Mesendoderm (in vitro differentiated cells): ENCODE results near the gene CCDC8.

Experiments used
- DNase-seq: peaks from one replicate; pipeline ENCODE4 v3.0.0; 2013
- H2AK5ac ChIP-seq: 2 replicates; pipeline ENCODE4 v1.6.1; 2013; ENCODE audit warnings: low read length, inconsistent platforms
- H2BK120ac ChIP-seq: 2 replicates; pipeline ENCODE4 v1.6.1; 2013; ENCODE audit warnings: low read depth, mild to moderate bottlenecking, low read length, moderate library complexity, mixed read lengths
- H2BK15ac ChIP-seq: replicated peaks from 2 replicates; pipeline ENCODE4 v1.6.1; 2013; ENCODE audit warnings: low read depth, mild to moderate bottlenecking, moderate library complexity
- H2BK5ac ChIP-seq: 2 replicates; pipeline ENCODE4 v1.6.1; 2013; ENCODE audit warnings: low read length, inconsistent platforms
- H3K18ac ChIP-seq: 2 replicates; pipeline ENCODE4 v1.6.1; 2013; ENCODE audit warnings: mild to moderate bottlenecking, low read length, mixed read lengths
- H3K23ac ChIP-seq: one replicate; pipeline ENCODE4 v1.6.1; 2013; ENCODE audit warnings: low read length
- H3K27ac ChIP-seq: 2 replicates; pipeline ENCODE4 v1.5.1; 2013; ENCODE audit warnings: low read depth, mild to moderate bottlenecking, inconsistent platforms, low read length, moderate library complexity
- H3K27me3 ChIP-seq: 2 replicates; pipeline ENCODE4 v1.6.1; 2013; ENCODE audit warnings: low read length, control low read depth, mild to moderate bottlenecking, inconsistent platforms; ENCODE audit not compliant: insufficient read depth, poor library complexity
- H3K36me3 ChIP-seq: 2 replicates; pipeline ENCODE4 v1.6.1; 2013; ENCODE audit warnings: low read length, inconsistent platforms; ENCODE audit not compliant: control insufficient read depth, insufficient read depth
- H3K4ac ChIP-seq: one replicate; pipeline ENCODE4 v1.6.1; 2013; ENCODE audit warnings: low read depth, mild to moderate bottlenecking, low read length, moderate library complexity
- H3K4me1 ChIP-seq: 2 replicates; pipeline ENCODE4 v1.6.1; 2013; ENCODE audit warnings: low read depth, low read length, inconsistent platforms; ENCODE audit not compliant: control insufficient read depth
- H3K4me2 ChIP-seq: 2 replicates; pipeline ENCODE4 v1.6.1; 2013; ENCODE audit warnings: low read length
- H3K4me3 ChIP-seq: 2 replicates; pipeline ENCODE4 v1.5.1; 2013; ENCODE audit warnings: mild to moderate bottlenecking, low read length
- H3K56ac ChIP-seq: one replicate; pipeline ENCODE4 v1.6.1; 2013; ENCODE audit warnings: low read length
- H3K79me1 ChIP-seq: 2 replicates; pipeline ENCODE4 v1.6.1; 2013; ENCODE audit warnings: low read length, inconsistent platforms
- H3K79me2 ChIP-seq: 2 replicates; pipeline ENCODE4 v1.6.1; 2013; ENCODE audit warnings: mild to moderate bottlenecking, low read length; ENCODE audit not compliant: control insufficient read depth, insufficient read depth
- H3K9ac ChIP-seq: 2 replicates; pipeline ENCODE4 v1.6.1; 2013; ENCODE audit warnings: low read length, inconsistent platforms
- H4K5ac ChIP-seq: one replicate; pipeline ENCODE4 v1.6.1; 2013; ENCODE audit warnings: low read length
- H4K8ac ChIP-seq: one replicate; pipeline ENCODE4 v1.6.1; 2013; ENCODE audit warnings: low read depth, mild to moderate bottlenecking, control low read depth, low read length, moderate library complexity
- WGBS: extraction: QIAGEN DNeasy Blood & Tissue Kit; methylation state at CpG from one replicate; pipeline ENCODE4 v1.1.7; 2013; ENCODE audit warnings: low lambda C conversion rate, missing lambda C conversion rate; ENCODE audit not compliant: insufficient coverage; ENCODE audit errors: extremely low coverage; 5-methylcytosine and 5-hydroxymethylcytosine counted together

CCDC8 gene

DNA sequence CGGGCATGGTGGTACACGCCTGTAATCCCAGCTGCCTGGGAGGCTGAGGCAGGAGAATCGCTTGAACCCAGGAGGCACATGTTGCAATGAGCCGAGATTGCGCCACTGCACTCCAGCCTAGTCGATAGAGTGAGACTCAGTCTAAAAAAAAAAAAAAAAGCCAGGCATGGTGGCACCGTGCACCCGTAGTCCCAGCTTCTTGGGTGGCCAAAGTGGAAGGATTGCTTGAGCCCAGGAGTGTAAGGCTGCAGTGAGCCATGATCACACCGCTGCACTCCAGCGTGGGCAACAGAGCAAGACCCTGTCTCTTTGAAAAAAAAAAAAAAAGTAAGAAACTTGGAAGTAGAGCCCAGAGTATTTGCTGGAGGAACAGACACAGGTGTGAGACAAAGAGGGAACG is 27.7 kb downstream of the CCDC8 start:
- WGBS: no CpG with 5 or more reads among the region's 11 CpGs
- no peak overlapping the region for H3K27ac ChIP-seq
- H3K79me2 ChIP-seq: no peaks in the 10 kb centered on the region
- H3K4me2 ChIP-seq: no peak overlapping the region
- H3K23ac ChIP-seq: no peak overlapping the region
- no peak overlapping the region for H4K5ac ChIP-seq
- no peaks in the 10 kb centered on the region for H3K27me3 ChIP-seq
- H3K4me1 ChIP-seq: no peaks in the 10 kb centered on the region
- H2BK120ac ChIP-seq: no peak overlapping the region
- peaks cover 18% of the 10 kb centered on the region for H3K36me3 ChIP-seq
- H3K9ac ChIP-seq: no peak overlapping the region
- peaks cover 2% of the 10 kb centered on the region for H3K79me1 ChIP-seq
- no peak overlapping the region for H3K4me3 ChIP-seq
- no peak for DNase-seq
- no peak overlapping the region for H4K8ac ChIP-seq
- H2BK15ac ChIP-seq: no peak overlapping the region
- H3K56ac ChIP-seq: no peak overlapping the region
- H2AK5ac ChIP-seq: no peak overlapping the region
- H3K18ac ChIP-seq: no peak overlapping the region
- H3K4ac ChIP-seq: no peak overlapping the region
- H2BK5ac ChIP-seq: no peak overlapping the region

DNA sequence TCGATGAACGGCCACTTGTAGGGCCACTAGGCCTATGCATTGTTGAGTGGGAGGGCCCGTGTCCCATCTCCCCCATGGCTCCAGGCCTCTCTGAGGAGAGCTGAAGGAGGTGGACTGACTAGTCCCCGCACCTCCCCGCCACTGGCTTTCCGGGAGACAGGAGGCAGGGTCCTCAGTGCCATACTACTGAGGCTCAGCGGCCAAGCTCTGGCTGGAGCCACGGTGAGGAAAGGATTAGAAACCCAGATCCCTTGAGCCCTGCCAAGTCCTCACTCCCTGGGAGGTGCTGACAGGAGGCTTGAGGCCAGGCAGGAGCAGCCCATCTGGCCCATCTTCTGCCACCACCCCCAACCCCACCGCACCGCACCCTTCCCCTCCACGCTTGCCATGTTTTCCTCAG is 29.0 kb downstream of the CCDC8 start:
- WGBS: no CpG with 5 or more reads among the region's 11 CpGs

DNA sequence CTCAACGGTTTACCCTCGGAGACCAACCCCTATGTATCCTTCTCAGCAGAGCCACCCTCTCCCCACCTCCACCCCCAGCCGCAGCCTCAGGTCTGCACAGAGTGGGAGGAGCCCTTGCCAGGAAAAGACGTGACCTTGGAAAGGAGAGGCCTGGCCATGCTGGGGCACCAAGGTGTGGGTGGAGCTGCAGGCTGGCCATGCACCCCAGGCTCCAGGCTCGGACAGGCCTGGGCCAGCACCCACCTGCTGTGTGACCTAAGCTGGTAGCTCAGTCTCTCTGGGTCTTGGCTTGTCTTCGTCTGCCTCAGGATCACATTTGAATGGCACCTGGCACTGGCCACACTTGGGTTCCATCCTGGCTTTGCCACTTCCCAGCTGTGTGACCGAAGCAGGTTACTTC is 29.5 kb downstream of the CCDC8 start:
- Histone ChIP-seq H3K4me3 (no peak overlapping the region), H3K23ac (no peak overlapping the region), H3K56ac (no peak overlapping the region), H2BK15ac (no peak overlapping the region), H3K4me1 (no peaks in the 10 kb centered on the region), H3K4me2 (no peak overlapping the region), H2BK5ac (no peak overlapping the region), H2BK120ac (no peak overlapping the region), H3K9ac (no peak overlapping the region), H3K36me3 (peaks cover 12% of the 10 kb centered on the region), H3K79me2 (no peaks in the 10 kb centered on the region), H3K79me1 (peaks cover 2% of the 10 kb centered on the region), H4K8ac (no peak overlapping the region), H3K4ac (no peak overlapping the region), H2AK5ac (no peak overlapping the region), H3K27ac (no peak overlapping the region), H4K5ac (no peak overlapping the region), H3K27me3 (no peaks in the 10 kb centered on the region), H3K18ac (no peak overlapping the region)
- no peak for DNase-seq
- no CpG with 5 or more reads among the region's 7 CpGs for WGBS

More for the DNA sequence above, 29.0 kb downstream of the CCDC8 start:
- Histone ChIP-seq H3K4me3 (no peak overlapping the region), H3K27ac (no peak overlapping the region), H3K23ac (no peak overlapping the region), H3K4ac (no peak overlapping the region), H2BK15ac (no peak overlapping the region), H2AK5ac (no peak overlapping the region), H3K79me2 (no peaks in the 10 kb centered on the region), H3K9ac (no peak overlapping the region), H3K4me1 (no peaks in the 10 kb centered on the region), H3K36me3 (peaks cover 12% of the 10 kb centered on the region), H4K8ac (no peak overlapping the region), H3K18ac (no peak overlapping the region), H3K56ac (no peak overlapping the region), H3K79me1 (peaks cover 2% of the 10 kb centered on the region), H3K4me2 (no peak overlapping the region), H4K5ac (no peak overlapping the region), H3K27me3 (no peaks in the 10 kb centered on the region), H2BK120ac (no peak overlapping the region), H2BK5ac (no peak overlapping the region)
- DNase-seq: no peak

DNA sequence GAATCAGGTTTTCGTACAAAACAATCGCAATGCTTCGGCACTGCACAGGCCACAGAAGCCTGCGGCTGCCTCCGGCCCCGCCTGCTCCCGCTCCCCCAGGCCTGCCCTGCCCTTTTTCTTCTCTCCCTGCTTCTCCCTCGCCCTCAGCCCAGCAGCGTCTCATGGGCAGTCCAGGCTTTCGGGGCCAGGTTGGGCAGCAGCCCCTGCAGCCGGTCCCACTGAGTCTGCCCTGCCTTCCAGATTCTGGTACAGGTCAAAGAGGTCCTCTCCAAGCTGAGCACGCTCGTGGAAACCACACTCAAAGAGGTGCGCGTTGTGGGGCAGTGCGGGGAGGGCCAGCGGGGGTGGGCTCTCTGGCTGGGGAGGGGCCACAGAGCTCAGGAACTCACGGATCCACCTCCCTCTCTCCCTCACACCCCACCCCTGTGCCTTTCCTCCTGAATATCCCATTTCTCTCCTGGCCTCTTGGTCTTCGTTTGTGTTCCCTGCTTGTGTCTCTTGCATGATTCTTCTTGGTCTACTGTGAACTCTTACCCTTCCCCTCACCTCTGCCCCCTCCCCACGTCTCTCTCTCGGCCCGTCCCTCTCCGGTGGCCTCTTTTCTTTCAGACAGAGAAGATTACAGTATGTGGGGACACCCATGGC is 30.1 kb downstream of the CCDC8 start:
- H3K4ac ChIP-seq: no peak overlapping the region
- H2BK15ac ChIP-seq: no peak overlapping the region
- no peak overlapping the region for H3K18ac ChIP-seq
- H2AK5ac ChIP-seq: no peak overlapping the region
- H3K36me3 ChIP-seq: peaks cover 7% of the 10 kb centered on the region
- H3K56ac ChIP-seq: no peak overlapping the region
- DNase-seq: no peak
- H3K79me2 ChIP-seq: no peaks in the 10 kb centered on the region
- H3K23ac ChIP-seq: no peak overlapping the region
- H3K9ac ChIP-seq: no peak overlapping the region
- H3K4me1 ChIP-seq: no peaks in the 10 kb centered on the region
- no peak overlapping the region for H3K27ac ChIP-seq
- H3K79me1 ChIP-seq: peaks cover 2% of the 10 kb centered on the region
- no peak overlapping the region for H3K4me3 ChIP-seq
- no peak overlapping the region for H2BK120ac ChIP-seq
- no peak overlapping the region for H4K5ac ChIP-seq
- WGBS: no CpG with 5 or more reads among the region's 23 CpGs
- no peak overlapping the region for H2BK5ac ChIP-seq
- H3K4me2 ChIP-seq: no peak overlapping the region
- H3K27me3 ChIP-seq: no peaks in the 10 kb centered on the region
- H4K8ac ChIP-seq: no peak overlapping the region

DNA sequence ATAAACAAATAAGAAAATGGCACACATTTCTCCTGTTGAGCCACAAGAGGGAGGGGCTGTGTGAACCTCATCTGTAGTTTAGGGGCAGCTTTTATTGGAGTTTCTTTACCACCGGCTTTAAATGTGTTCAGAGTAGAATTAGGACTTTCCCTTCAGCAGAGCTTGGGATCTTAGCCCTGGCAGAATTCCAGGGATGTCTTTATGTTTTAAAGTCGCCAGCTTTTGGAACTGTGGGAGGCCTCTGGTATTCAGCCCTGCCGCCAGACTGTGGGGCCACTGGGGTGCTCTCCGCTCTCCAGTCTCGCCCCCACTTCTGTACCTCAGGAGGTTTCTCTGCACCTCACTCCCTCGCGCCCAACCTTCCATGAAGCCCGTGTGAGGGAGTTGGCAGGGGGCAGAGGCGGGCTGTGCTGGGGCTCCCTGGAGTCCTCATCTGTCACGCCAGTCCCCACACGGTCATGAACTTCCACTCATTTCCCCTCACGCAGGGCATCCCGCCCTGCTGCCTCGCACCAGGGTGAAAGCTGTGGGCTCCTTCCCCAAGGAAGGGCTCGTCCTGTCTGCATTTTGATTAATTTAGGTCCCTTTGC is 31.5 kb downstream of the CCDC8 start:
- H3K56ac ChIP-seq: no peak overlapping the region
- no peak overlapping the region for H3K27ac ChIP-seq
- no peak overlapping the region for H3K4me3 ChIP-seq
- no peak overlapping the region for H2BK5ac ChIP-seq
- H4K5ac ChIP-seq: no peak overlapping the region
- no peak overlapping the region for H3K4ac ChIP-seq
- H3K18ac ChIP-seq: no peak overlapping the region
- peaks cover 2% of the 10 kb centered on the region for H3K79me1 ChIP-seq
- WGBS: no CpG with 5 or more reads among the region's 15 CpGs
- DNase-seq: no peak
- H3K27me3 ChIP-seq: no peaks in the 10 kb centered on the region
- H2BK15ac ChIP-seq: no peak overlapping the region
- H3K79me2 ChIP-seq: no peaks in the 10 kb centered on the region
- no peak overlapping the region for H2BK120ac ChIP-seq
- H2AK5ac ChIP-seq: no peak overlapping the region
- H3K4me1 ChIP-seq: no peaks in the 10 kb centered on the region
- H4K8ac ChIP-seq: no peak overlapping the region
- H3K36me3 ChIP-seq: peaks cover 9% of the 10 kb centered on the region
- H3K23ac ChIP-seq: no peak overlapping the region
- no peak overlapping the region for H3K4me2 ChIP-seq
- H3K9ac ChIP-seq: no peak overlapping the region

DNA sequence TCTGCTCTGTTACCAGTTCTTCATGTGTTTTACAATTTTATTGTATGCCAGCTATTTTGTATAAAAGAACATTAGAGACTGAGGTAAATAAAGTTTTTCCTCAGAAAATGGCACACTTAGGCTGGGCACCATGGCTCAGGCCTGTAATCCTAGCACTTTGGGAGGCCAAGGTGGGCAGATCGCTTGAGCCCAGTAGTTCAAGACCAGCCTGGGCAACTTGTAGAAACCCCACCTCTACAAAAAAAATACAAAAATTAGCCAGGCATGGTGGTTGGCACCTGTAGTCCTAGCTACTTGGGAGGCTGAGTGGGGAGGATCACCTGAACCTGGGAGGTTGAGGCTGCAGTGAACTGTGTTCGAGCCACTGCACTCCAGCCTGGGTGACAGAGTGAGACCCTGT is 32.0 kb downstream of the CCDC8 start:
- H3K79me2 ChIP-seq: no peaks in the 10 kb centered on the region

More for the DNA sequence above, 32.0 kb downstream of the CCDC8 start:
- Histone ChIP-seq H3K18ac (no peak overlapping the region), H2AK5ac (no peak overlapping the region), H3K23ac (no peak overlapping the region), H3K79me1 (peaks cover 3% of the 10 kb centered on the region), H2BK120ac (no peak overlapping the region), H3K4me1 (no peaks in the 10 kb centered on the region), H3K36me3 (peaks cover 8% of the 10 kb centered on the region), H4K5ac (no peak overlapping the region), H4K8ac (no peak overlapping the region), H2BK15ac (no peak overlapping the region), H2BK5ac (no peak overlapping the region), H3K27me3 (no peaks in the 10 kb centered on the region), H3K56ac (no peak overlapping the region), H3K9ac (no peak overlapping the region), H3K27ac (no peak overlapping the region), H3K4ac (no peak overlapping the region), H3K4me3 (no peak overlapping the region), H3K4me2 (no peak overlapping the region)
- no CpG with 5 or more reads among the region's 2 CpGs for WGBS
- DNase-seq: no peak
